GM10266 (cell line): ENCODE results near the gene RAB21.

ENCODE experiments used
- DNase-seq: peaks from one replicate; pipeline ENCODE4 v3.0.0; 2012; ENCODE audit errors: extremely low spot score
- TF ChIP-seq, protein P1 (sequence below): IDR thresholded peaks from 2 replicates; pipeline ENCODE4 v1.5.1; 2012; ENCODE audit warnings: mild to moderate bottlenecking, low read depth; ENCODE audit not compliant: control insufficient read depth, insufficient read depth; ENCODE audit errors: missing control alignments

Gene RAB21

DNA sequence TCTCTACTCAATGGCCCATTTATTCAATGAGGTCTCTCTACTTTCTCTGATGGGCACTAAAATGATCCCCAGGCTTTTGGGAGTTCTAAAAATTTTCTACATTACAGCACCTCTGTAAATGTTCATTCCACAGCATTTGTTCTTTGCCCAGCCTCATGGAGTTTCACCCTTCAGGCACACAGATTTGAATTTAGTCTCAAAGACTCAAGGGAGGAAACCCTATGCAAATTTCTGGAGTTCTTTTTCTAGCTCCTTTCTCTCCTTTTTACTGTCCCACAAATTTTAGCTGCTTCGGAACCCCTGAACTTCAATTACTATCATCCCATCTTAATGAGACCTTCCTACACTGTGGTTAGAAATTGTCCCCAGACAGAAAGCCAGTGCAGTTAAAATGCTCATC lies 17.5 kb upstream of the RAB21 start:
- TF ChIP-seq, protein P1, sequence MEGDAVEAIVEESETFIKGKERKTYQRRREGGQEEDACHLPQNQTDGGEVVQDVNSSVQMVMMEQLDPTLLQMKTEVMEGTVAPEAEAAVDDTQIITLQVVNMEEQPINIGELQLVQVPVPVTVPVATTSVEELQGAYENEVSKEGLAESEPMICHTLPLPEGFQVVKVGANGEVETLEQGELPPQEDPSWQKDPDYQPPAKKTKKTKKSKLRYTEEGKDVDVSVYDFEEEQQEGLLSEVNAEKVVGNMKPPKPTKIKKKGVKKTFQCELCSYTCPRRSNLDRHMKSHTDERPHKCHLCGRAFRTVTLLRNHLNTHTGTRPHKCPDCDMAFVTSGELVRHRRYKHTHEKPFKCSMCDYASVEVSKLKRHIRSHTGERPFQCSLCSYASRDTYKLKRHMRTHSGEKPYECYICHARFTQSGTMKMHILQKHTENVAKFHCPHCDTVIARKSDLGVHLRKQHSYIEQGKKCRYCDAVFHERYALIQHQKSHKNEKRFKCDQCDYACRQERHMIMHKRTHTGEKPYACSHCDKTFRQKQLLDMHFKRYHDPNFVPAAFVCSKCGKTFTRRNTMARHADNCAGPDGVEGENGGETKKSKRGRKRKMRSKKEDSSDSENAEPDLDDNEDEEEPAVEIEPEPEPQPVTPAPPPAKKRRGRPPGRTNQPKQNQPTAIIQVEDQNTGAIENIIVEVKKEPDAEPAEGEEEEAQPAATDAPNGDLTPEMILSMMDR = no peak
- DNase-seq = no peak

DNA sequence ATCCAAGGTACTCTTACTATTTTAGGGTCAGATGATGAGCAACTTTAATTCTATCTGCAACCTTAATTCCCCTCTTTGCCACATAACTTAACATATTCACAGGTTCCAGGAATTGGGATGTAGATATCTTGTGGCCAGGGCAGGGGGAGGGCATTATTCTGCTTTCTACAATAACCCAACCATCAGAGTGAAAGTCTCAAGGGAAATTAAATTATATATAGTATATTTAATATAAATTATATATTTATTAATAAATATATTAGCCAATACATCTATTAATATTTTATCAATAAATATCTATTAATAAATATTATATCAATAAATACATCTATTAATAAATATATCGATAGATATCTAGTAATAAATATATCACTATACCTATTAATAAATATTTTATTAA lies 11.7 kb upstream of the RAB21 start:
- TF ChIP-seq, protein P1 = no peak
- DNase-seq = no peak

DNA sequence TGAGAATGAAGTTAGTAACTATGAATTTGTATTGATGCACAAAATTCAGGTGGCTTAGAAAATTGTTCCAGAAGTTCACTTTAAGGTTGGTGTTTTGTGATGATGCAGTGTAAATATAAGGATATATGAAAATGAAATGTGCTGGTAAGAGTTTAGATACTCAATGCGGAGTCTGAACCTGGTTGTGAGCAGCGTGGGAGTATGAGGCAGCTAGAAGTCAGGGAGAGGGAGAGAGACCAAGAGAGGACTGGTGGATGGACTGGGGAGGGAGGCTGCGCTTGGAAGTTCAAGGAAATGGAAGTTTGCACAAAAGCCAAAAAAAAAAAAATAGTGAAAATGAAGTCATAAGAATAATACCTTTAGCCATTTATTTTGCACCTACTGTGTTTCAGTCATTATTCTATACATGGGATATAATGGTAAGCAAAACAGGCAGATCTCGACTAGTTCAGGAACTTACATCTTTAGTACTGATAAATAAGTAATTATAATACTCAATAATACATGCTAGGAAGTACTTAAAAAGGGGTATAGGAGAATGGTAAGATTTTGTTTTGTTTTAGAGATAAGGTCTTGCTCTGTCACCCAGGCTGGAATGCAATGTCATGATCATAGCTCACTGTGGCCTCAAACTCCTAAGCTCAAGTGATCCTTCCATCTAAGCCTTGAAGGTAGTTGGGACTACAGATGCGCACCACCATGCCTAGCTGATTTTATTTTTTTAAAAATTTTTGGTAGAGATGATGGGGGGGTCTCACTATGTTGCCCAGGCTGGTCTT lies 10.0 kb upstream of the RAB21 start:
- no peak for DNase-seq
- TF ChIP-seq, protein P1 = no peak

DNA sequence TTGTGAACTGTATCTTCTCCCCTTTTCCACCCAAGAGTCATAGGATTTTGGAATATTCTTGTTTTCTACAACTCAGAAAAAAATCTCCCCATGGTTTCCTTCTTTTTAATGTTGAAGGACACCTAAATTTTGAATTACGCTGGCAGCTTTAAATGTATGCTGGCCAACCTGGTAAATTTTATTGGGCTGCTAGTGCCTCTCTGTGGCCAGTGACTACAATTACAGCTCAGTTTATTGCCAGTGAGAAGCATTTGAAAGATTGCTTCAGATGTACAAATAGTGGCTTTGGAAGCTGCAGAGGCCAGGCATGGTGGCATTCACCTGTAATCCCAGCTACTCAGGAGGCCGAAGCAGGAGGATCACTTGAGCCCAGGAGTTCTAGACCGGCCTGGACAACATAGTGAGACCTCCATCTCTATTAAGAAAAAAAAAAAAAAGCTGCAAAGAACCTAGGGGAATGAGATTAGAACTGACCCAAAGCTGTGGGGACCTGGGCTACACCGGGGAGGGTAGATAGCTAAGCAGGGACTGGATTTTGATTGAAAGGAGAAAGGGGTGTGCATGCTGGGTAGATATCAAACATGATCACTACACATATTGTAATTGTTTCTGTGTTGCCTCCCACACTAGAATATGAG lies 7.6 kb upstream of the RAB21 start:
- DNase-seq = peak; percentile 37
- TF ChIP-seq, protein P1 = peak; percentile 88

DNA sequence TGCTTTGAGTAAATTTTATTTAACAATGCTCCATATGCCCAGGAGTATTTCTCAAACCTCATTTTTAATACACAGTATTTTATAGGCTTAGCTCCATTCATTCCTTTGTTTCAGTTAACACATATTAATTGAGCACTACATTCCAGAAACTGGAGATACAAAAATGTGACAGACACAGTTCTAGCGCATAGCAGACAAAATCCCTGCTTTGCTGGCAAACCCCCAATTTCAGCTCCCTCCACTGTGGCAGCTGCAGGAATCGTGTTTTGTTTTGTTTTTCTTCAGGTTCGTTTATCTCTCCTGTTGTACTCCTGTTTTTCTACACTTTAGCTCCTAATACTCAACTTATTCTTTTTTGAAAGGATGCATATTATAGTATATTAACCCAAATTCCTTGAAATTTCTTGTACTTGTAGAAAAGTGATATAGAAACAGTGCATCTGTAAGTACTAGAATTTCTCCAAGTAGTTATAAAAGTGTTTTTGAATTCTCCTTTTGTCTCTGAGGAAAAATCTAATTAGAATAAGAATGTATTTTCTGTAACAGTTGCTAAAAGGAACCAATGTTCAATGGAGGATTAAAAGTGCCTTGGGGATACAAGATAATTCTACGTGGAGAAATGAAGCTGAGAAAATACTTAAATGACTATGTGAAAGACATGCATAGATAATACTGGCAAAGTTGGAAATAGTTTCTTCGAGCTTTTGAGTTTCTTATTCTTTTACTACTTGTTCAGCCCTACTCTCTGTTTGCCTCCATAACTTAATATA lies 6.4 kb upstream of the RAB21 start:
- TF ChIP-seq, protein P1 = no peak
- DNase-seq = no peak

DNA sequence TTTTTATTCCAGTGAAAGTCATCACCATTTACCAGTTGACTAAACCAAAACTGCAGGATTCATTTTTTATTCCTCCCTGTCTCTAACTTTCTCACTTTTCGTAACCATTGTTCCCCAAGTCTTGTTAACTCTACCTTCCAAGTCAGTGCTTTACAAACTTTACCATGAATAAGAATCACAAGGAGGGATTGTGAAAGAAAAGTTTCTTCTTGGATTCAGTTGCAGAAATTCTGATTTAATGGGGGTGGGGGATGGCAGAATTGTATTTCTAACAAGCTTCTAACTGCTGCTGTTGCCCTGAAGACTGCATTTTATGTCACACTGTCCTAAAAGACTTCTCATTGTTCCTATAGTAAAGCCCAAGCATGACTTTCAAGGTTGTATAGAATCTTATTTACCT lies 5.0 kb upstream of the RAB21 start:
- DNase-seq = no peak
- TF ChIP-seq, protein P1 = no peak
